ENCODE results near the gene NDUFB2. TPM values are rescaled to one million over a fixed set of nuclear protein-coding genes. Genes with fewer than 3 reads are reported as not detected.

Gene NDUFB2
- total and polyA plus RNA-seq, 9 of the 15 experiments (the other 6 are each of a cell fraction or from before 2014, with no cell fraction given), result 220 to 2,075 (median 320) TPM

- no peak for TF ChIP-seq CHCHD3 (CRISPR knock-in tag; IDR thresholded peaks at IDR 0.05)
- TF ChIP-seq ZBTB17 (CRISPR knock-in tag; IDR thresholded peaks at IDR 0.05), result 0 out of 2 replicates have a peak, but pooled peaks have one; percentile 7
- 0 out of 2 replicates have a peak, but pooled peaks have one; percentile 18 for TF ChIP-seq SOX6 (IDR thresholded peaks at IDR 0.05)
- TF ChIP-seq ID3 (CRISPR knock-in tag; IDR thresholded peaks at IDR 0.05), result no peak
- no peak for TF ChIP-seq ID3 (tag; IDR thresholded peaks at IDR 0.05)
- TF ChIP-seq SPI1 (IDR thresholded peaks at IDR 0.05; ENCODE audit: borderline replicate concordance, low read depth, low read length), result no peak
- TF ChIP-seq EP400 (IDR thresholded peaks at IDR 0.05), result no peak
- no peak for TF ChIP-seq CREM (IDR thresholded peaks at IDR 0.05; ENCODE audit: low read depth)
- TF ChIP-seq, protein P1, sequence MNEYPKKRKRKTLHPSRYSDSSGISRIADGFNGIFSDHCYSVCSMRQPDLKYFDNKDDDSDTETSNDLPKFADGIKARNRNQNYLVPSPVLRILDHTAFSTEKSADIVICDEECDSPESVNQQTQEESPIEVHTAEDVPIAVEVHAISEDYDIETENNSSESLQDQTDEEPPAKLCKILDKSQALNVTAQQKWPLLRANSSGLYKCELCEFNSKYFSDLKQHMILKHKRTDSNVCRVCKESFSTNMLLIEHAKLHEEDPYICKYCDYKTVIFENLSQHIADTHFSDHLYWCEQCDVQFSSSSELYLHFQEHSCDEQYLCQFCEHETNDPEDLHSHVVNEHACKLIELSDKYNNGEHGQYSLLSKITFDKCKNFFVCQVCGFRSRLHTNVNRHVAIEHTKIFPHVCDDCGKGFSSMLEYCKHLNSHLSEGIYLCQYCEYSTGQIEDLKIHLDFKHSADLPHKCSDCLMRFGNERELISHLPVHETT (CRISPR knock-in tag; conservative IDR thresholded peaks at IDR 0.05 in 1 of 2, IDR thresholded peaks at IDR 0.05 in 1 of 2), result no peak
- TF ChIP-seq, protein P2, sequence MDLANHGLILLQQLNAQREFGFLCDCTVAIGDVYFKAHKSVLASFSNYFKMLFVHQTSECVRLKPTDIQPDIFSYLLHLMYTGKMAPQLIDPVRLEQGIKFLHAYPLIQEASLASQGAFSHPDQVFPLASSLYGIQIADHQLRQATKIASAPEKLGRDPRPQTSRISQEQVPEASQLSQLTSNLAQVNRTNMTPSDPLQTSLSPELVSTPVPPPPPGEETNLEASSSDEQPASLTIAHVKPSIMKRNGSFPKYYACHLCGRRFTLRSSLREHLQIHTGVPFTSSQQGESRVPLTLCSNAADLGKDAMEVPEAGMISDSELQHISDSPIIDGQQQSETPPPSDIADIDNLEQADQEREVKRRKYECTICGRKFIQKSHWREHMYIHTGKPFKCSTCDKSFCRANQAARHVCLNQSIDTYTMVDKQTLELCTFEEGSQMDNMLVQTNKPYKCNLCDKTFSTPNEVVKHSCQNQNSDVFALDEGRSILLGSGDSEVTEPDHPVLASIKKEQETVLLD (IDR thresholded peaks at IDR 0.05), result no peak
- no peak for TF ChIP-seq TCFL5 (CRISPR knock-in tag; conservative IDR thresholded peaks at IDR 0.05)
- TF ChIP-seq POLR2AphosphoS5 (IDR thresholded peaks at IDR 0.05; ENCODE audit: control insufficient read depth, insufficient read depth, low read depth, low read length), result no peak
- 0 out of 2 replicates have a peak, but pooled peaks have one; percentile 22 for TF ChIP-seq NR2C1 (IDR thresholded peaks at IDR 0.05)
- TF ChIP-seq NR2C1 (tag; IDR thresholded peaks at IDR 0.05), result no peak
- TF ChIP-seq GATAD2A (IDR thresholded peaks at IDR 0.05), result no peak
- no peak for TF ChIP-seq SMAD3 (CRISPR knock-in tag; conservative IDR thresholded peaks at IDR 0.05)
- no peak for TF ChIP-seq HNRNPLL (IDR thresholded peaks at IDR 0.05; ENCODE audit: low read depth, low read length, poor library complexity, severe bottlenecking)
- no peak for TF ChIP-seq ARID3B (CRISPR knock-in tag; IDR thresholded peaks at IDR 0.05; ENCODE audit: borderline replicate concordance)
- TF ChIP-seq DDX20 (tag; IDR thresholded peaks at IDR 0.05; ENCODE audit: low read depth), result no peak
- no peak for TF ChIP-seq KDM2B (CRISPR knock-in tag; IDR thresholded peaks at IDR 0.05)
- no peak for TF ChIP-seq ZNF274 (IDR thresholded peaks at IDR 0.05; ENCODE audit: borderline replicate concordance, low read depth, low read length)
- peak; percentile 44; the same call in 1 of the 2 replicates for TF ChIP-seq OTX1 (CRISPR knock-in tag; IDR thresholded peaks at IDR 0.05)
- TF ChIP-seq HDAC6 (IDR thresholded peaks at IDR 0.05; ENCODE audit: low read depth, low read length), result 0 out of 2 replicates have a peak, but pooled peaks have one; percentile 21
- no peak for TF ChIP-seq MCM5 (IDR thresholded peaks at IDR 0.05; ENCODE audit: low read depth)
- no peak for TF ChIP-seq FOXA1 (IDR thresholded peaks at IDR 0.05; ENCODE audit: borderline replicate concordance)
These were observed 43.0 kb upstream of the NDUFB2 start (continued) for GRCh38 chr7:140653319-140654108.

Measured in K562 (cell line).